ENCODE results near the gene BUD13.

GRCh38 chr11:116716621-116717020, 56.2 kb downstream of the BUD13 start:
- TF ChIP-seq ZNF511 (CRISPR knock-in tag; IDR thresholded peaks at IDR 0.05) (no peak), EZH2 (IDR thresholded peaks at IDR 0.05; ENCODE audit: borderline replicate concordance, low read depth, low read length) (no peak), ZNF639 (CRISPR knock-in tag; conservative IDR thresholded peaks at IDR 0.05 in 1 of 2, IDR thresholded peaks at IDR 0.05 in 1 of 2) (no peak), GATA2 (CRISPR knock-in tag; IDR thresholded peaks at IDR 0.05) (no peak), ATF4 (CRISPR knock-in tag; IDR thresholded peaks at IDR 0.05) (no peak), NR3C1 (CRISPR knock-in tag; IDR thresholded peaks at IDR 0.05) (no peak), CHD7 (IDR thresholded peaks at IDR 0.05; ENCODE audit: low read depth, low read length) (no peak)
